ENCODE data around the gene AGER. TPM values are rescaled to one million over a fixed set of nuclear protein-coding genes. Genes with fewer than 3 reads are reported as not detected.
"Not testable (repeated sequence)": the region's sequence is repeated elsewhere in the genome, so short reads cannot be mapped to it uniquely, and the experiment has no call there.

AGER gene
- total RNA-seq, 8 experiments from 2014 or later, result 1.4 to 11.8 (median 5.3) TPM

DNA sequence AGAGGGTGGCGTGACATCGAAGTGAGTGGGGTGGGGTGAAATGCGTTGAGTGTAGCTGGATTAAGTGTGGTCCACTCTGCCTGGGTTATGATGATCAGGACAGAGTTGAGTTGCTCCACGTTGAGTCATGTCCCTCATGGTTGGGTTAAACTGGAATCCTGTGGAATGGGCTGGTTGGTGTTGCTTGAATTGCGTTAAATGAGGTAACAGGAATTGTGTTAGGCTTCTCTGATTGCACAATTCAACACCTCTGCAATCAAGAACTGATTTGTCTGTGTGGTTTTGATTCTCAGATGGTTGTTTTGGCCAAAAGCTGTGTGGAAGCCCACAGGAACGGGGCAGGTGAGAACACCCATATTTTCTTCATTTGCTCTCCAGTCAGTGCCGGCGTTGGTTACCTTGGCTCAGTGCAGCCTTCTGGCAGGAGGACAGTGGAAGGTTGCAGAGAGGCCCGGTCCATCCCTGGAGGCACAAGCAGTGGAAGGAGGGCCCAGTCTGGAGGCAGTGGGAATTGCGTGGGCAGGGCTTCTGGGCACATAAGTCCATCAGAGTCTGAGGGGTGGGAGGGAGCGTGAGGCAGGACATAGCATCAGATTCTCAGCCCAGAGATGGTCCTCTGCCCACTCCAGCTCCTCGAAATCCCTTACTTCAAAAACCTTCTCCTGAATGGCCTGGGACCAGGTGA is 28.2 kb upstream of the AGER start:
- in situ Hi-C loops (cut with MboI; ENCODE audit: low pct_unique_long_range_greater_than_20kb in 2 of 9, low sequenced_read_pairs in 9 of 9, unreplicated experiment in 9 of 9), result no loop called here
- Histone ChIP-seq H3K27ac (no peak overlapping the region), H3K4me1 (replicated peaks in 1 of 2) (no peaks in the 10 kb centered on the region), H3K4me3 (no peak overlapping the region)
- WGBS, 10 experiments, result 20 to 100% (median 76%) methylated on average over 1 to 7 of the region's 12 CpGs
- no peak for ATAC-seq (replicated peaks in 6 of 8)

DNA sequence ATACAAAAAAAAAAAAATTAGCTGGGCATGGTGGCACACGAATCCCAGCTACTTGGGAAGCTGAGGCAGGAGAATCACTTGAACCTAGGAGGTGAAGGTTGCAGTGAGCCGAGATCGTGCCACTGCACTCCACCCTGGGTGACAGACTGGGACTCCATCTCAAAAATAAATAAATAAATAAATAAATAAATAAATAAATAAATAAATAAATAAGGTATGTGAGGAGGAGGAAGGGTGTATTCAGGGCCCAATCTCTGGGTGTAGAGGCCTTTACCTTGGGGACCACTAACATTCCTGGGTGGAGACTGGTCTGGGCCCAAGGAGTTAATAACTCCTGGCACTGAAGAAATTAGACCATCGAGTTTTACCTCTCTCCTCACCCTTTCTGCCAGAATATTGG is 27.4 kb upstream of the AGER start:
- H3K4me3 ChIP-seq; ATAC-seq (replicated peaks in 6 of 8); H3K27ac ChIP-seq; in situ Hi-C loops (cut with MboI; ENCODE audit: low pct_unique_long_range_greater_than_20kb in 2 of 9, low sequenced_read_pairs in 9 of 9, unreplicated experiment in 9 of 9); H3K4me1 ChIP-seq (replicated peaks in 1 of 2): not testable (repeated sequence)
- 25 to 100% (median 78%) methylated on average over 1 to 4 of the region's 4 CpGs; no CpG with 5 or more reads in 3 of the 10 experiments for WGBS, 10 experiments

DNA sequence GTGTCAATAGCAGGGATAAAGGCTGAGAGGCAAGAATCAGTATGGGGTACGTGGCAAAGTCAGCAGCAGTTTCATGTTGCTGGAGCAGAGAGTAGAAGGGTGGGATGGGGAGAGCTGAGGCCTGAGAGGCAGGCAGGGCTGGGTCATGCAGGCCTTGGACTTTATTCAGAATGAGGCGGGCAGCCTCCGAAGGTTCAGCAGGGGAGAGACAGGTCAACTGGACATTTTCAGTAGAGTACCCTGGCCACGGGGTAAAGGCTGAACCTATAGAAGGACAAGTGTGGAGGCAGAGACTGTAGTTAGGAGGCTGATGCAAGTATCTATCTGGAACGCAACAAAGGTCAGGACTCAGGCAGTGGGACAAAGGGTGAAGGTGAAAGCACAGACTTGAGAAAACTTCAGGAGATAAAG is 26.1 kb upstream of the AGER start:
- ATAC-seq (replicated peaks in 6 of 8), result no peak
- Histone ChIP-seq H3K4me3 (no peak overlapping the region), H3K4me1 (replicated peaks in 1 of 2) (no peaks in the 10 kb centered on the region), H3K27ac (no peak overlapping the region)
- 0 to 78% (median 50%) methylated on average over 1 to 4 of the region's 5 CpGs; no CpG with 5 or more reads in 3 of the 10 experiments for WGBS, 10 experiments
- in situ Hi-C loops (cut with MboI; ENCODE audit: low pct_unique_long_range_greater_than_20kb in 2 of 9, low sequenced_read_pairs in 9 of 9, unreplicated experiment in 9 of 9), result no loop called here

DNA sequence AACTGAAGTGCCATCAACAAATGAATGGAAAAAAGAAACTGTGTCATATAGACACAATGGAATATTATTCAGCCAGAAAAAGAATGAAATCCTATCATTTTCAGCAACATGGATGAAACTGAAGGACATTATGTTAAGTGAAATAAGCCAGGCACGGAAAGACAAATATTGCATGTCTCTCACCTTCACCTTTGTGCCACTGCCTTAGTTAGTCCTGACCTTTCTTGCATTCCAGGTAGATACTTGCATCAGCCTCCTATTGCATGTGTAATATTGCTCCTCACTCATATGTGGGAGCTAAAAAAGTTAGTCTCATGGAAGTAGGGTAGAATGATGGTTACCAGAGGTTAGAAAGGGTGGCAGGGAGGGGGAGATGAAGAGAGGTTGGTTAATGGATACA is 24.9 kb upstream of the AGER start:
- Histone ChIP-seq H3K4me3 (no peak overlapping the region), H3K4me1 (replicated peaks in 1 of 2) (no peaks in the 10 kb centered on the region), H3K27ac (no peak overlapping the region)
- in situ Hi-C loops (cut with MboI; ENCODE audit: low pct_unique_long_range_greater_than_20kb in 2 of 9, low sequenced_read_pairs in 9 of 9, unreplicated experiment in 9 of 9), result no loop called here
- no peak for ATAC-seq (replicated peaks in 6 of 8)
- WGBS, 10 experiments, result 0 to 80% (median 51%) methylated on average over 1 of the region's 1 CpG; no CpG with 5 or more reads in 2 of the 10 experiments

DNA sequence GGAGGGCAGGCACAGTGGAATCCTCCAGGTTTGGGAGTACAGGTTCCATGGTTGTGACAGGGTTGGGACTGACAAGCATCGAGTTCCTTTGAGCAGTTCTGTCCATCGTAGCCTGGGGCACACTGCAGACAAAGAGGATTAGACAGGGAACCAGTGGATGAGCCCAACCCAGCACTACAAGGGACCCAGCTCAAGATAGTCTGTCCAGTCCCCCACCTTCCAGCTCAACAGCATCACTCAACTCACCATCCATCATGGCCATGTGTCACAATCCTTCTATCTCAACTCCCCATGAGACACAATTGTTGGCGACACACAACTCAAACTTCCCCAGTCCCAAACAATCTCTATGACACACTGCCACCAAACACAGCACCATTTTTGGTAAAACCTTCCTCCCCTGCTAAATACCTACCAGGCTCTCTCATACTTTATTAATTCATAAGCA is 20.2 kb upstream of the AGER start:
- in situ Hi-C loops (cut with MboI; ENCODE audit: low pct_unique_long_range_greater_than_20kb in 2 of 9, low sequenced_read_pairs in 9 of 9, unreplicated experiment in 9 of 9), result no loop called here
- Histone ChIP-seq H3K27ac (no peak overlapping the region), H3K4me1 (replicated peaks in 1 of 2) (peaks cover 0 to 2% of the 10 kb centered on the region in 2 donors), H3K4me3 (no peak overlapping the region)
- 83 to 100% (median 85%) methylated on average over 1 to 3 of the region's 3 CpGs; no CpG with 5 or more reads in 6 of the 10 experiments for WGBS, 10 experiments
- ATAC-seq (replicated peaks in 6 of 8), result no peak

DNA sequence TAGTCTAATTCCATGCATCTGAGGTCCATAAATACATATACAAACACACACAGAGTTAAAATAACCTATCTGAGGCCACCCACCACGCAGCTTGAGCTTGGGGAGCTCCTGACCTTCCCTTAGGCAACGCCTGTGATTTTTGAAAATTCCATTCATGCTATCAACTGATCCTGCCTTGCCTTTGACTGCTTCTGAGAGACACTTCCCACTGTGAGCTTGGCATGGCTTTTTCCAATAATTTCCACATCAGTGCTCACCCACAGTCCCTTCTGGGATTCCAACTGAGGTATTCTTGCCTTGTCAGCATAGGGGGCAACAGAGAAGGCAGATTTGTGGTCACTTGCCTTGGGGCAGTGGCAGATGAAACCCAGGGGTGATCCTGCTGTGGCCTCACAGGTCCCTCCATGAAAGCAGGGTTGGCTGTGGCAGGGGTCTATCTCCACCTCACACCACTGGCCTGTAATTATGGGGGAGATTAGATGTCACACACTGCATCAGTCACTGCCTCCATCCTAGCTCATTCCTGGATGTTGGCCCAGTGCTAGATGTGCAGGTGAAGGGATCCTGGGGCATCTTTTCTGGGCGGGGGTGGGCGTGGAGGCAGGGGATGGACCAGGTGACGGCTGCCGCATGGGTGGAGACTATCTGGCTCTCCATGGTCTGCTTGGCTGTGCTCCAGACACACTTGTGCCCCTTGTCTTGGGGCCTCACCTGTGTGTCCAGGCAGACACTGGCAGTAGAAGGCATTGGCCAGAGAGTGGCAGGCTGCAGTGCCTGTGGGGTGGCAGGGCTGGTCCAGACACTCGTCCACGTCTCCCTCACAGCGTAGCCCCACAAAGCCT is 19.6 kb upstream of the AGER start:
- H3K4me1 ChIP-seq (replicated peaks in 1 of 2), result peaks cover 0 to 2% of the 10 kb centered on the region in 2 donors
- in situ Hi-C loops (cut with MboI; ENCODE audit: low pct_unique_long_range_greater_than_20kb in 2 of 9, low sequenced_read_pairs in 9 of 9, unreplicated experiment in 9 of 9), result no loop called here
- 10 to 83% (median 41%) methylated on average over 1 to 4 of the region's 9 CpGs; no CpG with 5 or more reads in 4 of the 10 experiments for WGBS, 10 experiments
- ATAC-seq (replicated peaks in 6 of 8), result peak in 6 of 8 experiments; percentile 16 to 95 (median 61)
- H3K4me3 ChIP-seq, result no peak overlapping the region
- H3K27ac ChIP-seq, result no peak overlapping the region

DNA sequence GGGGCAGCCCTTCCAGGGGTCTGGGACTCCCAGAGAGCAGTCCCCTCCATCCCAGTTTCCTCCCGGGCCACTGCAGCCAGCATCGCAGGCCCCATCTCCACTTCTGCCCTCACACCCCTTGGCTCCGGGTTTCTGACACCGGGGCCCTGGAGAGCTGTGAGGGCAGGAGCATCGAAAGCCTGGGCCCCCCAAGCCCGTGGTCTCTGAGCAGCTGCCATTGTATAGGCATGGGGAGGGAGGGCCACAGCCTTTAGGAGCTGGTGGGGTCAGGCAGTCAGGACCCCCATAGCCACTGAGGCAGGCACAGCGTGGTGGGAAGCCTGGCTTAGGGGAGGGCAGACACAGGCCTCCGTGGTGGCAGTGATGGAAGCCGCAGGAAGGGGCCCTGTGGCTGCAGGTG is 18.1 kb upstream of the AGER start:
- Histone ChIP-seq H3K4me3 (no peak overlapping the region), H3K4me1 (replicated peaks in 1 of 2) (peaks cover 4 to 10% of the 10 kb centered on the region in 2 donors), H3K27ac (no peak overlapping the region)
- in situ Hi-C loops (cut with MboI; ENCODE audit: low pct_unique_long_range_greater_than_20kb in 2 of 9, low sequenced_read_pairs in 9 of 9, unreplicated experiment in 9 of 9), result no loop called here
- ATAC-seq (replicated peaks in 6 of 8), result no peak
- WGBS, 10 experiments, result 100% methylated on average over 1 of the region's 9 CpGs; no CpG with 5 or more reads in 9 of the 10 experiments

DNA sequence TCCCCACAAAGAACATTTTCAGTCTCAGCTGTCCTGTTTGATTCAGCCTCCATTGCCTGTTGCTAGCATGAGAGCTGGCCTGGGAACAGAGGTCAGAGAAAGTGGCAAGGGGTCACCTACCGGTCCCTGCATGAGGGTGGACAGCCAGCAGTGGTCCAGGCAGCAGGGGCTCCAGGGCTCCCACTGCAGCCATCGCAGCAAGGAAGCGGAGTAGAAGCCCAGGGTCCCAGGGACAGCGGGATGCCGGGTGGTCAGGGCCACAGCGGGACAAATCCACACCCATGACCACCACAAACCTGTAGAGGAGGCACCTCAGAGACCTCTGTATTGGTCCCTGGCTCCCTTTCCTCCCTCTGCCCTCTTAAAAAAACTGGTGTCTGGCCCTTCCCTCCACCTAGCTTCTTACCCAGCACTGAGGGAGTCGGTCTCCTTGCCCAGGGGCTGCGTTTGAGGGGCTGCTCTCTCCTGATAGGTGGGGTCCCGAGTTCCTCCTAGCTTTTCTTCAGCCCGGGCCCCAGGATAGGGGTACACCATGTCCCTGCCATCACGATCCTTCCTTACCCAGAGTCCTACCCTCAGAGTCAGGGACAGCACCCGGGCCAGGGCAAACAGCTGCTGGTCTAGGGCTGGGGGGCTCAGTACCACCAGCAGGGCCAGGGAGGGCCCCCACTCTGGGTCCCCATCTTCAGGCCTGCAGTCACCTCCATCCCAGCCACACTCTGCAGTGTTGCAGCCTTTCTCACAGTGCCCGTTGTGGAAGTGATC is 16.8 kb upstream of the AGER start:
- 20 to 93% (median 83%) methylated on average over 1 to 3 of the region's 13 CpGs; no CpG with 5 or more reads in 4 of the 10 experiments for WGBS, 10 experiments

DNA sequence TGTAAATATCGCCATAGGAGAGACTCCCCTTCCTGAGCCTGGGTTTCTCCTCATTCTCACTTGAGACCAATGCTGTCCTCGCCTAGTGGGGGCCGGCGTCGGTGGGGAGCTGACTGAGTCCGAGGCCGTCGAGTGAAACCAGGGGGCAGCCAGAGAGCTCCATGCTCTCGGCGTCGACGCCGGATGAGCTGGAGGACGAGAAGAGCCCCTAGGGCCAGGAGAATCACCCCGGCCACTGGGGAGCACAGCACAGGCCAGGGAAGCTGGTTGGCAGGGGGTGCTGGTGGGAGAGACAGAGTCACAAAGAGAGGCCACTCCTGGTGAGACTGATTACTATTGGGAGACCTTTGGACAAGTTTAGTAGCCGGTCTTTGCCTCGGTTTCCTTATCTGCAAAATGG is 14.8 kb upstream of the AGER start:
- H3K27ac ChIP-seq, result no peak overlapping the region
- H3K4me3 ChIP-seq, result no peak overlapping the region
- 79 to 100% (median 93%) methylated on average over 5 to 12 of the region's 17 CpGs; no CpG with 5 or more reads in 5 of the 10 experiments for WGBS, 10 experiments
- no peak for ATAC-seq (replicated peaks in 6 of 8)
- in situ Hi-C loops (cut with MboI; ENCODE audit: low pct_unique_long_range_greater_than_20kb in 2 of 9, low sequenced_read_pairs in 9 of 9, unreplicated experiment in 9 of 9), result loop anchor here in 1 of 9 experiments (25.0 kb wide), 1 partner anchor 662 kb away; the partner anchor contains the start of genes ATP6V1G2, DDX39B, MCCD1 and NFKBIL1
- H3K4me1 ChIP-seq (replicated peaks in 1 of 2), result peaks cover 15 to 22% of the 10 kb centered on the region in 2 donors

More for the DNA sequence above, 16.8 kb upstream of the AGER start:
- in situ Hi-C loops (cut with MboI; ENCODE audit: low pct_unique_long_range_greater_than_20kb in 2 of 9, low sequenced_read_pairs in 9 of 9, unreplicated experiment in 9 of 9), result no loop called here
- no peak overlapping the region for H3K27ac ChIP-seq
- no peak for ATAC-seq (replicated peaks in 6 of 8)
- H3K4me3 ChIP-seq, result no peak overlapping the region
- peaks cover 11 to 15% of the 10 kb centered on the region in 2 donors for H3K4me1 ChIP-seq (replicated peaks in 1 of 2)

DNA sequence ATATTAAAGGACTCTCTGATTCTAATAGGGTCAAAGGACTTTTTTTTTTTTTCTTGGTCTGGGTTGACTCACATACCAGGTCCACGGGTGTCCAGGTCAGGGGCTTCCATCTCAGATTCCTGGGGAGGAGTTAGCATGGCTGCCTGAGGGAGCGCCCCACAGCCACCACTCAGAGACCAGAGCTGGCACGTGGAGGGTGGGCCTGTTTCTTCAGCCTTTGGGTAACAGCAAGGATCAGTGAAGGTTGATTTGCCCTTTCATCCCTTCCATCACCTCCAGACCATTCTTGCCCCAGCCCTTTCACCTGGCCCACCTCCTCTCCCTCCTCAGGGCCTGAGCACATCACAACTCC is 14.3 kb upstream of the AGER start:
- no peak overlapping the region for H3K27ac ChIP-seq
- peaks cover 15 to 22% of the 10 kb centered on the region in 2 donors for H3K4me1 ChIP-seq (replicated peaks in 1 of 2)
- H3K4me3 ChIP-seq, result no peak overlapping the region
- 67 to 100% (median 82%) methylated on average over 1 to 3 of the region's 3 CpGs; no CpG with 5 or more reads in 3 of the 10 experiments for WGBS, 10 experiments
- no peak for ATAC-seq (replicated peaks in 6 of 8)
- in situ Hi-C loops (cut with MboI; ENCODE audit: low pct_unique_long_range_greater_than_20kb in 2 of 9, low sequenced_read_pairs in 9 of 9, unreplicated experiment in 9 of 9), result loop anchor here in 1 of 9 experiments (25.0 kb wide), 1 partner anchor 661 kb away; the partner anchor contains the start of genes ATP6V1G2, DDX39B, MCCD1 and NFKBIL1

DNA sequence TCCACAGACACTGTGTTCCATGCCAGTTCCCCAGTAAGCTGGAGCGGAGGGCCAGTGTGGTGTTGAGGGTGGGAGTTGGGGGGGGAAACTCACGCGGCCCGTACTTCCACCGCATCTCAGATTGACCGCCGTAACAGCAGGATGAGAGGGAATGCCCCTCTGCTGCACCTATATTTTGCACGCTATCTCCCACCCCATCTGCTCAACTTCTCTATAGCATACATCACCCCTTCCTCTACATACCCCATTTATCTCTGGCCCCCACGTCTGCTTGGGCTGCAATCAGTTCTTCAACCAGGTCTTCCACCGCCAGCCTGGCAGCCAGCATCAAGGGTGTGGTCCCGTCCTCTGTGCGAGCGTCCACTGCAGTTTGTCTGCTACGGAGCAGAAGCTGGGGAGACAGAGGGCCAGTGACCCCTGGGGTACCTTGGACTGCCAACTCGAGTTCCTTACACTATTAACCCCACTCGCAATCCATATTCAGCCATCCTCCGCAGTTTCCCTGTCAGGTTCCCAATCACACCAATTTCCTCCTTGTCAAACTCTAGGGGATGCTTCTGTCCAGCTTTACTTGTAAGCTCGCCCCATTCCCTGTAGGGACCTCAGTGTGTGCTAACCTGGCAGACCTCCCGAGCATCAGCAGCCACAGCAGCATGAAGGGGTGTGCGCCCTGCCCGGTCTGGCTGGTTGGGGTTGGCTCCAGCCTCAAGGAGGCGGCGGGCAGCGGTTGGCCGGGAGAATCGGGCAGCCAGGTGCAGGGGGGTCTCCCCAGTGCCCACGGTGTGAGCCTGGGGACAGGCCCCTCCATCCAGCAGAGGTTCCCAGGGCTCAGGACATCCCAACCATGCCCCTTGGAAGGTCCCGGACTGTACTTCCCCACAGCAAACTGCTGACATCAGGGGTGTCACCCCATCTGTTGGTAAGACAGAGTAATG is 12.9 kb upstream of the AGER start:
- WGBS, 10 experiments, result 34 to 100% (median 53%) methylated on average over 1 to 9 of the region's 28 CpGs; no CpG with 5 or more reads in 3 of the 10 experiments
- H3K4me3 ChIP-seq, result peak overlapping the region; percentile 43 to 63 (median 50)
- peaks cover 15 to 20% of the 10 kb centered on the region in 2 donors for H3K4me1 ChIP-seq (replicated peaks in 1 of 2)
- in situ Hi-C loops (cut with MboI; ENCODE audit: low pct_unique_long_range_greater_than_20kb in 2 of 9, low sequenced_read_pairs in 9 of 9, unreplicated experiment in 9 of 9), result loop anchor here in 1 of 9 experiments (25.0 kb wide), 1 partner anchor 660 kb away; the partner anchor contains the start of genes ATP6V1G2, DDX39B, MCCD1 and NFKBIL1
- no peak for ATAC-seq (replicated peaks in 6 of 8)
- peak overlapping the region; percentile 99 to 100 for H3K27ac ChIP-seq
